ENCODE data around the gene CEP72. TPM values are rescaled to one million over a fixed set of nuclear protein-coding genes. Genes with fewer than 3 reads are reported as not detected.

Gene CEP72
- total RNA-seq, 1 experiment from 2014 or later = 33.2 TPM

GRCh38 chr5:646396-647201, 34.5 kb downstream of the CEP72 start:
- peaks cover 5% of the 10 kb centered on the region for H3K36me3 ChIP-seq (ENCODE audit: control insufficient read depth, insufficient read depth, low read length)
- H3K9me3 ChIP-seq (ENCODE audit: control insufficient read depth, insufficient read depth, low read depth, low read length) = no peaks in the 10 kb centered on the region
- no TSS peak for BruUV-seq (replicated peaks)
- no peak overlapping the region for H3K27ac ChIP-seq (ENCODE audit: low read length)
- TF ChIP-seq CTCF (IDR thresholded peaks at IDR 0.05) (no peak), SIN3A (IDR thresholded peaks at IDR 0.05; ENCODE audit: borderline replicate concordance, insufficient read depth, low read depth, low read length) (no peak), POLR2AphosphoS5 (IDR thresholded peaks at IDR 0.05; ENCODE audit: low read depth, low read length) (no peak), REST (IDR thresholded peaks at IDR 0.05; ENCODE audit: insufficient read depth in 1 of 2, low read depth in 2 of 2, low read length in 1 of 2) (no peak), TCF7L2 (IDR thresholded peaks at IDR 0.05; ENCODE audit: low read depth, low read length) (no peak)
- intact Hi-C loops (cut with micrococcal nuclease; ENCODE audit: unreplicated experiment) (no loop called here), in situ Hi-C loops (cut with HindIII; ENCODE audit: low pct_unique_long_range_greater_than_20kb, low sequenced_read_pairs) (no loop called here)
- ATAC-seq (no peak), DNase-seq (ENCODE audit: low read depth, low spot score) (no peak)
- no peak overlapping the region for H3K4me3 ChIP-seq (ENCODE audit: low read depth in 2 of 2, low read length in 2 of 2)
- H3K27me3 ChIP-seq (ENCODE audit: control insufficient read depth, insufficient read depth, low read length) = no peaks in the 10 kb centered on the region
- POLR2A ChIA-PET = no interaction called here
- no peaks in the 10 kb centered on the region for H3K4me1 ChIP-seq (ENCODE audit: control insufficient read depth, insufficient read depth, low read length)
- CTCF ChIA-PET = no interaction called here

GRCh38 chr5:647311-647710, 35.2 kb downstream of the CEP72 start:
- DNase-seq (ENCODE audit: low read depth, low spot score) (no peak), ATAC-seq (no peak)
- no peaks in the 10 kb centered on the region for H3K4me1 ChIP-seq (ENCODE audit: control insufficient read depth, insufficient read depth, low read length)
- peaks cover 5% of the 10 kb centered on the region for H3K36me3 ChIP-seq (ENCODE audit: control insufficient read depth, insufficient read depth, low read length)
- BruUV-seq (replicated peaks) = no TSS peak
- H3K27me3 ChIP-seq (ENCODE audit: control insufficient read depth, insufficient read depth, low read length) = no peaks in the 10 kb centered on the region
- no peak overlapping the region for H3K27ac ChIP-seq (ENCODE audit: low read length)
- in situ Hi-C loops (cut with HindIII; ENCODE audit: low pct_unique_long_range_greater_than_20kb, low sequenced_read_pairs) = no loop called here
- intact Hi-C loops (cut with micrococcal nuclease; ENCODE audit: unreplicated experiment) = no loop called here
- H3K4me3 ChIP-seq (ENCODE audit: low read depth in 2 of 2, low read length in 2 of 2) = no peak overlapping the region
- TF ChIP-seq REST (IDR thresholded peaks at IDR 0.05; ENCODE audit: insufficient read depth in 1 of 2, low read depth in 2 of 2, low read length in 1 of 2) (no peak), SIN3A (IDR thresholded peaks at IDR 0.05; ENCODE audit: borderline replicate concordance, insufficient read depth, low read depth, low read length) (no peak), CTCF (IDR thresholded peaks at IDR 0.05) (no peak), POLR2AphosphoS5 (IDR thresholded peaks at IDR 0.05; ENCODE audit: low read depth, low read length) (no peak), TCF7L2 (IDR thresholded peaks at IDR 0.05; ENCODE audit: low read depth, low read length) (no peak)
- H3K9me3 ChIP-seq (ENCODE audit: control insufficient read depth, insufficient read depth, low read depth, low read length) = no peaks in the 10 kb centered on the region
- CTCF ChIA-PET = no interaction called here
- POLR2A ChIA-PET = no interaction called here
